ENCODE data around the gene RFFL.

RFFL gene

GRCh38 chr17:35080536-35080935, 17.0 kb upstream of the RFFL start:
- DNase-seq: peak; percentile 41 to 50

DNA sequence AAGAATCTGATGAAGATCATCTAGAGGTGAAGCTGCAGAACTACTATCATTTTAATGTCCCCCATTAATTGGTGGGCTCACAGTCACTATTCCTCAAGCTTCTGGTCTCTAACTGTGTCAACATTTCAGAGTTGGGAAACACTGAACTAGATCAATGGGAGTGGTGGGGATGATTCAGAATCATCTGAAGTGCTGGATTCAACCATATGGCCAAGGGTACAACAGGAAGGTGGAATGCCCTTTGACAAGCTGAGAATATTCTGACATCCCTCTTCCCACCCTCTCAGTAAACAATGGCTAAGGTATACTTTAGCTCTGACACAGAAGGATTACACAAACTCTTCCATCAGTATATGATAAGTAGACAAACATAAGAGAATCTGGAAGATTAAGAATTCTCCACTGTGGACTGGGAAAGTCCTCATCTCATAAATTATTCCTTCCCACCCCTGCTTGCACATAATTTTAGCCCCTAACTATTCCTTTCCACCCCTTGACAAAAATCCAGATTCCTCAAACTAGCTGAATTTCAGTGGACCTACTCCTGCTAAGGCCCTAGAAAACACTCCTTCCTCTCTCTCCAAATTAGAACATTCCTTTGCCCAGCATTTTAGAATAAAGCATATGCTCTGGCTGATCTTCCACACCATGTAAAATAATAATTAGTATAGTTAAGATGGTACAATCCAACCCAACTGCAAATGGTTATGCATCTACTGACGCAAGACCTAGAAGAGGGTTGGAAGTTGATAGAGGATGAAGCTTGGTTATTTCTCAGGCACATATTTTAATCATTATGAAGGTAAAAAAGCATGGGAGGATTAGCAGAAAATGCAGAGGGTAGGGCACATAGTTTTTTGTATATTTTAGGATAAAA, 16.3 kb upstream of the RFFL start:
- DNase-seq: peak; percentile 44 to 47

DNA sequence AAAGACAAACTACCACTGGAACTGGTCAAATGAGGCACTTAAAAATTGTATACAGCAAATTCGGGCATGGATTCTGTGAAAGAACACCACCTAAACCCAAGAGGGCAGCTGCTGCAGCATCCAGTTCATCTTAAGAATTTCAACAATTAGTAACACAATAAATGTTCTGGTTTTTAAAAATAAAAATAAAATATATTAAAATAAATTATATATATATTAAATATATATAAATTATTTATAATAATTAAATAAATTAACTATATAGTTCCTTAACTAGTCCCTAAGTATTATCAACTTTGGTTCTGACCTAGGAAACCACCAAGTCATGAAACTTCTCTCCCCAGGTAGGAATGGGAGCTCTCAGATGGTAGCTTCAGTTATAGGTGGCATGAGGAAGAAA, 13.4 kb upstream of the RFFL start:
- no peak for DNase-seq

DNA sequence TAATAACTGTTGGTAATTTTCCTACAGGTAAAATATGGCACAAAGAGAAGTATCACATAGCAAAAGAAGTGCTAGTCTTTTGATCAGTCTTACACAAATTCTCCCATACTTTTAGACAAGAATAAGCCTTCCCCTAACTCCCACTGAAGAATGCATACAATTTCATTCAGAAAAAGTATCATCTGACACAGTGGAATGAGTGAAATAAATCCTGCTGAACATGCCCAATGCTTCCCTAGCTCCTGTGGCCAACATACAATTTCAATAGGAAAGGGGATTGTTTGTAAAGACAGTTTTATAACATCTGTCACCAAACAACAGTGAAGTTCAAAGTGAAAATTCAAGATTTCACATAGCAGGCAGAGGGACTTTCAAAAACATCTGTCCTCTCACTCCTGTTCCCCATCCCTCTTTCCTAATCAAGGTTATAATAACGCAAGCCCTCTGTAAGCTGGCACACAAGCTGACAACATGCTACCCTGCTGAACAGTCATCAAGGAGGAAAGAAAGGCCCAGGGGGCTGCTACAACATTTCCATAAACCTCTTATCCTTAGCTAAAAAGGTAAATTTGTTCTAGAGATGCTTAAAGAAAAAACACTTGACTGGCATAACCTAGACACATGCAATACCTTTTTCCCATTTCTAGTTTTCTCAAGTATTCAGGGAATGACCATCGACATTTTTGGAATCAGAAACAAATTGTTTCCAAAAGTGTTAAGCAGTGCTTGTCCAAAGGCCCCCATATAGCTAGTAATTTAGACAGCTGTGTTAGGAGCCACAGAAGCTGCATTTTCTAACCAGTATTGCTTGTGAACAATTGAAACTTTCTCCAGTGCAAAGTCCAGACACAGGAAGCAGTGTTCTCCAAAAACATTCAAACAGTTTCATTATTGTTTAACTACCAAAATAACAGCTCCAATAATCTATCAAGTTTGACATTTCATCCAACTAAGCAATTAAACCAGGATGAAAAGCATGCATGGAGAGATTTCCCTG, 11.5 kb upstream of the RFFL start:
- no peak for DNase-seq

- no peak for DNase-seq
These were observed 10.6 kb upstream of the RFFL start for GRCh38 chr17:35073991-35074627.

- DNase-seq: no peak
These were observed 9.8 kb upstream of the RFFL start for GRCh38 chr17:35073183-35073790.

DNA sequence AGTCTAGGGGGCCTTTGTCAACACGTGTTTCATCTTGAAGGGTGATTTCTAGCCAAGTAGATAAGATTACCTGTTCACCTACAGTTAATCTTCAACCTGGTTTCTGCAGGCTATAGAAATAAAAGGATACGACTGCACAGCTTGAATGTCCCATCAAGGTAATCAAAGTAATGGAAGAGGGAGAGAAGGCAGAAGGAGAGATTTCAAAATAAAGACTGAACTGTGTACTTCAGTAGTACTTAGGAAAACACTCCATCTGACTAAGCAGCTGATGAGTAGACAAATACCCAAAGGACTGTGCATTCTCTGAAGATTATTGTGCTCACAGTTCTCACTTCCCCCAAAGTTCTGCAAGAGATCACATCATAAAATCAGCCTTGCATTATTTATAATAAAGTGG, 5.8 kb upstream of the RFFL start:
- peak; percentile 30 to 45 for DNase-seq

DNA sequence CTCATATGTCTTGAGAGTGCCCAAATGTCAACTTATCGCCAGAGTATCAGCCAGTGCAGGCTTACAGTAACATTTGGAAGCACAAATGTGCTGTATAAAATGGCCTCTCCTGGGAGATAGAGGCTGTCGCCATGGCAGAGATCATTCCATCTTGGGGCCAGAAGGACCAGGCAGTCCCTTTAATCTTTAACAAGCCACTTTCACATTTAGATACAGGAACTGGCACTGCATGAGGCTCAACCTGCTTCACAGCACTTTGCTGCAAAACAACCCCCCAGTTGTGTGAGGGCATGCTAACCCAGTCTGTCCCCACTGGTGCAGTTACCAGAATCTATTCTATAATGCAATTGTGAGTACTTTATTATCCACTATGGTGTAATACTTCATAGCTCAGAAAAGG, 4.7 kb upstream of the RFFL start:
- DNase-seq: no peak

GRCh38 chr17:35065880-35066279, 2.4 kb upstream of the RFFL start:
- DNase-seq: no peak

DNA sequence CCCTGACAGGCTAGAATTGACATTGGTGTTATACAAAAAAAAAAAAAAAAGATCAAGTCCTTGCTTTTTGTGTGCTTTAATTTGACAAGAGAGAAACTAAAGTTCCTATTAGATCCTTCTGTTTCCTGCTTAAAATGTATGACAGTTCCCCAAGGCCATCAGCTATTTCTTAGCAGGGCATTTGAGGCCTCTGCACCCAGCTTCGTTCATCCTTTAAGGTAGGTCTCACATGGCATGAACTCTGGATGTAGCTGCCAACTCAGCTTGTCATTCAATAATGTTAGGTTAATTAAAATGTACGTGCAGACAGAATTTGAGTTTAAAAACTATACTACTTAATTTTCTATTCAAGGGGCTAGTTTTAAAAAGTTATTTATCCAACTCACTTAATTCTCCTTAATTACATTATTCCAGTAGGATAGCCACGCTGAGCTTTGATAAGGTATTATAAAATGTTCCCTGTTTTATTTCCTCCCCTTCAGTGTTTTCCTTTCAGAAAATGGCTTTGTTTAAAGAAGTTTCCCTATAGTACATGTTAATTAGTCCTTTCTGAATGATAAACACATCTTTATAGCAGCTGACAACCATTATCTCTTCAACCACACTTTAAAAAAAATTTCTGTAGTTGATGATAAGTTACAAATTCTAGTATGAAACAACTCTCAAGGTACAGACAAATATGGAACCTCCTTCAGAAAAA, 1.2 kb upstream of the RFFL start:
- DNase-seq: no peak

DNA sequence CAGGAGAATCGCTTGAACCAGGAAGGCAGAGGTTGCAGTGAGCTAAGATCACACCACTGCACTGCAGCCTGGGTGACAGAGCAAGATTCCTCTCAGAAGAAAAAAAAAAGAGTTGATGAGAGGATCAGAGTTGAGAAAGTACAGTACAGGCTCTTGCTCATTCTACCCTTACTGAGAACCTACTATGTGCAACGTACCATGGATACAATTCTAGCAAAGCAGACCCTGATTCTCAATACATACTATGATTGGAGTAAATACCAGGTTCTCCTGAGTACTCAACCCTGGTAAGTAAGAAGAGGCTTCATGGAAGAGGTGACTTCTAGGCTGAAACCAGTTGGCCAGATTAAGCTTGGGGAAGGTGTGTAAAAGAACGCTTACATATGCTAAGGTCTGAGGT, 1.2 kb downstream of the RFFL start:
- DNase-seq: no peak

DNA sequence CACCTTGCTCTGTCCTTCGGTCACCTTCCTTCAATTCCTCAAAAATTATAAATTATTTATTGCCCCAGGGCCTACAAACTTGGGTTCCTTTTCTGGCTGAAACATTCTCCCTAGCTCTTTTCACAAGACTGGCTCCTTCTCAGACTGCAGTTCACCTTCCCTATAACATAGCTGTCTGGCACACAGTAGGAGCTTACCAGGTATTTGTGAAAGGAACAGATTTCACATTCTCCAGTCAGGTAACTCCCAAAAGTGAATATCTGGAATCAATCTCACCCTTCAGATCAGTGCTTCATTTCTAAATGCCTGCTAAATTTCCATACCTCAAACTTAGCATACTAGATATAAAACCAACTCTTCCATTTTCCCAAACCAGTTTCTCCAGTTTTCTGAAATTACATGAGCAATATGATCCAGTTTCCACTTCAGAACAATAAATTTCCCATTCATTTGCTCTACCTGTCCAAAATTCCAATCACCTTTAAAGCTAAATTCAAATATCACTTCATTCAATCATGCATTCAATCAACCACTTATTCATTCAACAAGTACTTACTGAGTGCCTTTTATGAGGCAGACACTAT, 6.1 kb downstream of the RFFL start:
- DNase-seq: no peak

DNA sequence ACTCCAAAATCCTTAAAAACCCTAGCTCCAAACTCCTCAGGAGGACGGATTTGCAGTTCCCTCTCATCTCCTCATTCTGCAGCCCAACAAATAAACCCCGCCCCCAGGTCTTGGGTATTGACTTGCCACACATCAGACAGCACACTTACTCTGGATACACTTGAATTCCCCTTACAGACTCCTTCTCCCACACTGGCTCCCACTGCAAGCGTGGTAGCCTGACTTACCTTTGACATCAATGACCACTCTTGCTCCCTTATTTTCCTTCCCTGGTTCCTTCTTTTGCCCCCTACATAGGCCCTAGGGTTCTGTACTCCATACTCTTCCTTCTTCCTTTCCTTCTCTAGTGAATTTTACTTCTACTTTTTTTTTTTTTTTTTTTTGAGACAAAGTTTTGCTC, 7.5 kb downstream of the RFFL start:
- peak; percentile 40 to 68 for DNase-seq

- no peak for DNase-seq
These were observed 10.3 kb downstream of the RFFL start for GRCh38 chr17:35053204-35053603.

GRCh38 chr17:35052780-35053179, 10.7 kb downstream of the RFFL start:
- DNase-seq: no peak

GRCh38 chr17:35052241-35052610, 11.3 kb downstream of the RFFL start:
- DNase-seq: peak; percentile 43 to 44

GRCh38 chr17:35051579-35052240, 11.8 kb downstream of the RFFL start:
- no peak for DNase-seq

DNA sequence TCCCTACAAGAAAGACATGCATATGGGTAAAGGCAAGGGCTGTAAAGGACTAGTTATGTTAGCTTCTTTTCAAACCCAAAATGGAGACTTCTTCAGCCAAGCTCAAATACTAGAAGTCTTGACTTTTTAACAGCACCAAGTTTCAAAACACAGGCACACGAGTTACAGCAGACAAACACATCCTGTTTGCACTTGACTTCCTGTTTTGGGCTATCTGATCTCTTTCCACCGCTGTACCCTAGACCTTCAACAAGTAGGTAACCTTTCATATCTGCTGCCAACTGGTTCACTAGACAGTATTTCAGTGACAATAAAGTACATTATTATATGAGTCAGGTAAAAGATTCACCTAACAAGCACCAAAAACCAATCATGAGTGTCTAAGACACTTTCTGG, 12.3 kb downstream of the RFFL start:
- peak; percentile 76 to 84 for DNase-seq

DNA sequence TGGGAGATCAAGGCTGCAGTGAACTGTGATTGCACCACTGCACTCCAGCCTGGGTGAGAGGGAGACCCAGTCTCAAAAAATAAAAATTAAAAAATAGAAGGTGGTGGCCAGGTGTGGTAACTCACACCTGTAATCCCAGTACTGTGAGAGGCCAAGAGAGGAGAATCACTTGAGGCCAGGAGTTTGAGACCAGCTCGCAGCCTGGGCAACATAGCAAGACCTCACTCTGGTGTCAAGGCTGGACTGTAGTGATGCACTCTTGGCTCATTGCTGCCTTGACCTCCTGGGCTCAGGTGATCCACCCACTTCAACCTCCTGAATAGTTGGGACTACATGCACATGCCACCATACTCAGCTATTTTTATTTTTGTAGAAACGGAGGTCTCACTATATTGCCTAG, 13.3 kb downstream of the RFFL start:
- DNase-seq: no peak

- DNase-seq: no peak
These were observed 14.7 kb downstream of the RFFL start for GRCh38 chr17:35048685-35049379.
